Spleen (tissue), 7 donors: ENCODE data around the gene GNPAT.

ENCODE experiments used
- POLR2A ChIP-seq, 3 donors: fragments of 450-650 bp; IDR thresholded peaks; one replicate each; pipeline ENCODE4 v1.5.1; 2017; ENCODE audit warnings: antibody characterized with exemption in 3 of 3, mild to moderate bottlenecking in 1 of 3
- POLR2AphosphoS5 ChIP-seq, 3 donors: sonication (generic); formaldehyde crosslinking; IDR thresholded peaks; one replicate each; pipeline ENCODE4 v1.5.1; 2017; ENCODE audit warnings: antibody characterized with exemption in 3 of 3
- TF ChIP-seq, protein P1 (sequence below), 11 experiments: fragments of 200-600 bp in 7 of 11; fragments of 450-650 bp in 4 of 11; sonication (generic) in 4 of 11; IDR thresholded peaks in 8 of 11; conservative IDR thresholded peaks in 3 of 11; 1 replicate in 7 of 11; 2 replicates in 4 of 11; pipeline versions ENCODE4 v1.4.0 to v1.8.0; 2016 to 2021; ENCODE audit warnings: antibody characterized with exemption in 11 of 11, inconsistent platforms in 4 of 11, mild to moderate bottlenecking in 1 of 11
- donor health status: DM: no; HTN: no; CAD: no; lungs with moderate emphysema.
- donor health status: DM: no; HTN: no; CAD: no.
- donor health status: DM: no; HTN: no; CAD: no.

DNA sequence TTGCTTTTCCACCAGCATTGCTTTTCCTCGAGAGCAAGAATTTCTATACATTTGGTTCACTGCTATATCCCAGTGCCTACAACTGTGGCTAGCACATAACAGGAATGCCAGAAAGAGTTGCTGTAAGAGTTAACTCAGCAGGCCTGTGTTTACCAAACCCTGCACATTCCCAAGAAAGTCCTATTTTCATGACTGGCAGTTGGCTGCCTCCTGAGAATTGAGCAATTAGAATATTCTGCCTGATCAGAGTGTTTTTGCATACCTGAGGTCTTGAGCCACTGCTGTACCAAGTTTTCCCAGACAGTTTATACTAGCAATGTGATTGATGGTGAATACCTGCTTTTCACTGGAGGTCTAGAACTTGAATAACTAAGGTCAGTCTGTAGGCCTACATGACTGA lies 2.7 kb upstream of the GNPAT start:
- TF ChIP-seq, protein P1, sequence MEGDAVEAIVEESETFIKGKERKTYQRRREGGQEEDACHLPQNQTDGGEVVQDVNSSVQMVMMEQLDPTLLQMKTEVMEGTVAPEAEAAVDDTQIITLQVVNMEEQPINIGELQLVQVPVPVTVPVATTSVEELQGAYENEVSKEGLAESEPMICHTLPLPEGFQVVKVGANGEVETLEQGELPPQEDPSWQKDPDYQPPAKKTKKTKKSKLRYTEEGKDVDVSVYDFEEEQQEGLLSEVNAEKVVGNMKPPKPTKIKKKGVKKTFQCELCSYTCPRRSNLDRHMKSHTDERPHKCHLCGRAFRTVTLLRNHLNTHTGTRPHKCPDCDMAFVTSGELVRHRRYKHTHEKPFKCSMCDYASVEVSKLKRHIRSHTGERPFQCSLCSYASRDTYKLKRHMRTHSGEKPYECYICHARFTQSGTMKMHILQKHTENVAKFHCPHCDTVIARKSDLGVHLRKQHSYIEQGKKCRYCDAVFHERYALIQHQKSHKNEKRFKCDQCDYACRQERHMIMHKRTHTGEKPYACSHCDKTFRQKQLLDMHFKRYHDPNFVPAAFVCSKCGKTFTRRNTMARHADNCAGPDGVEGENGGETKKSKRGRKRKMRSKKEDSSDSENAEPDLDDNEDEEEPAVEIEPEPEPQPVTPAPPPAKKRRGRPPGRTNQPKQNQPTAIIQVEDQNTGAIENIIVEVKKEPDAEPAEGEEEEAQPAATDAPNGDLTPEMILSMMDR (IDR thresholded peaks at IDR 0.05 in 8 of 11, conservative IDR thresholded peaks at IDR 0.05 in 3 of 11) = no peak
- TF ChIP-seq POLR2AphosphoS5 (IDR thresholded peaks at IDR 0.05) = no peak
- no peak for TF ChIP-seq POLR2A (IDR thresholded peaks at IDR 0.05)
